HG03565 (cell line): Measurements from ENCODE around the gene ETS1.

Experiments
- ATAC-seq: cut with Tn5 transposase; IDR thresholded peaks from one replicate; pipeline ENCODE4 v1.9.1; 2021; ENCODE audit warnings: mild to moderate bottlenecking, moderate library complexity; ENCODE audit not compliant: unreplicated experiment

ETS1 gene

GRCh38 chr11:128504486-128504885 lies 82.9 kb downstream of the ETS1 start:
- ATAC-seq, result no peak

- no peak for ATAC-seq
Measured at GRCh38 chr11:128503245-128503991, 83.9 kb downstream of the ETS1 start.

GRCh38 chr11:128502726-128503125 lies 84.6 kb downstream of the ETS1 start:
- no peak for ATAC-seq

- no peak for ATAC-seq
Measured at GRCh38 chr11:128501632-128502549, 85.5 kb downstream of the ETS1 start.

GRCh38 chr11:128501008-128501407 lies 86.3 kb downstream of the ETS1 start:
- ATAC-seq, result no peak

GRCh38 chr11:128500493-128500892 lies 86.9 kb downstream of the ETS1 start:
- no peak for ATAC-seq

- no peak for ATAC-seq
Measured at GRCh38 chr11:128499613-128500253, 87.6 kb downstream of the ETS1 start.

- no peak for ATAC-seq
Measured at GRCh38 chr11:128498721-128499245, 88.6 kb downstream of the ETS1 start.

GRCh38 chr11:128497776-128498095 lies 89.6 kb downstream of the ETS1 start:
- ATAC-seq, result no peak

GRCh38 chr11:128497061-128497775 lies 90.1 kb downstream of the ETS1 start:
- peak; percentile 63 for ATAC-seq

GRCh38 chr11:128496692-128497060 lies 90.7 kb downstream of the ETS1 start:
- no peak for ATAC-seq

GRCh38 chr11:128496249-128496648 lies 91.1 kb downstream of the ETS1 start:
- no peak for ATAC-seq

- no peak for ATAC-seq
Measured at GRCh38 chr11:128494418-128495332, 92.7 kb downstream of the ETS1 start.

- no peak for ATAC-seq
Measured at GRCh38 chr11:128493570-128493965, 93.8 kb downstream of the ETS1 start.

- no peak for ATAC-seq
Measured at GRCh38 chr11:128492903-128493569, 94.3 kb downstream of the ETS1 start.

GRCh38 chr11:128492461-128492860 lies 94.9 kb downstream of the ETS1 start:
- ATAC-seq, result no peak

- ATAC-seq, result no peak
Measured at GRCh38 chr11:128491195-128491936, 96.0 kb downstream of the ETS1 start.

GRCh38 chr11:128490092-128490491 lies 97.3 kb downstream of the ETS1 start:
- ATAC-seq, result no peak

- no peak for ATAC-seq
Measured at GRCh38 chr11:128488471-128488870, 98.9 kb downstream of the ETS1 start.
